Measurements from ENCODE around the gene STX8. TPM values are rescaled to one million over a fixed set of nuclear protein-coding genes. Genes with fewer than 3 reads are reported as not detected.
A peak's percentile ranks its signal among the peaks of the same experiment; 100 is the strongest.

The STX8 gene
- total RNA-seq, 4 donors from 2014 or later = 58.6 to 86.9 (median 66.3) TPM

DNA sequence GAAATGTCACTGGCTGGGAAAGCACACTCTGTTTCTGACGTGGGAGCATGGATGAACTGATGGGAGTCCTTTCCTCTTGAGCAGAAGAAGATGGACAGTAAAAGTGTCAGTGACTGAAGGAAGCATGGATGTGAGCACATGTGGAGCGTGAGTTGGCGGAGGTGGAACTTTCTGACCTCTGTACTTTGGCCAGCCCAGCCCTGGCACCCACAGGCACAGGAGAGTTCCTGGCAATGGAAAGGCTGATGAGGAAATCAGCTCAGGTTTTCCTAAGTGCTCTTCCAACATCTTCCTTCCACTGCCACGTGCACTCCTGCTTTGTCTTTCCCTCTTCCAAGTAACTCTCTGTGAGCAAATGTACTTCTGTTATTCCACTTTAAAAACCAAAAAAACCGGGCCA lies 277.5 kb downstream of the STX8 start:
- TF ChIP-seq, protein P1, sequence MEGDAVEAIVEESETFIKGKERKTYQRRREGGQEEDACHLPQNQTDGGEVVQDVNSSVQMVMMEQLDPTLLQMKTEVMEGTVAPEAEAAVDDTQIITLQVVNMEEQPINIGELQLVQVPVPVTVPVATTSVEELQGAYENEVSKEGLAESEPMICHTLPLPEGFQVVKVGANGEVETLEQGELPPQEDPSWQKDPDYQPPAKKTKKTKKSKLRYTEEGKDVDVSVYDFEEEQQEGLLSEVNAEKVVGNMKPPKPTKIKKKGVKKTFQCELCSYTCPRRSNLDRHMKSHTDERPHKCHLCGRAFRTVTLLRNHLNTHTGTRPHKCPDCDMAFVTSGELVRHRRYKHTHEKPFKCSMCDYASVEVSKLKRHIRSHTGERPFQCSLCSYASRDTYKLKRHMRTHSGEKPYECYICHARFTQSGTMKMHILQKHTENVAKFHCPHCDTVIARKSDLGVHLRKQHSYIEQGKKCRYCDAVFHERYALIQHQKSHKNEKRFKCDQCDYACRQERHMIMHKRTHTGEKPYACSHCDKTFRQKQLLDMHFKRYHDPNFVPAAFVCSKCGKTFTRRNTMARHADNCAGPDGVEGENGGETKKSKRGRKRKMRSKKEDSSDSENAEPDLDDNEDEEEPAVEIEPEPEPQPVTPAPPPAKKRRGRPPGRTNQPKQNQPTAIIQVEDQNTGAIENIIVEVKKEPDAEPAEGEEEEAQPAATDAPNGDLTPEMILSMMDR (IDR thresholded peaks at IDR 0.05) = no peak
- ATAC-seq (ENCODE audit: low FRiP score) = no peak
- DNase-seq (ENCODE audit: low spot score) = no peak

DNA sequence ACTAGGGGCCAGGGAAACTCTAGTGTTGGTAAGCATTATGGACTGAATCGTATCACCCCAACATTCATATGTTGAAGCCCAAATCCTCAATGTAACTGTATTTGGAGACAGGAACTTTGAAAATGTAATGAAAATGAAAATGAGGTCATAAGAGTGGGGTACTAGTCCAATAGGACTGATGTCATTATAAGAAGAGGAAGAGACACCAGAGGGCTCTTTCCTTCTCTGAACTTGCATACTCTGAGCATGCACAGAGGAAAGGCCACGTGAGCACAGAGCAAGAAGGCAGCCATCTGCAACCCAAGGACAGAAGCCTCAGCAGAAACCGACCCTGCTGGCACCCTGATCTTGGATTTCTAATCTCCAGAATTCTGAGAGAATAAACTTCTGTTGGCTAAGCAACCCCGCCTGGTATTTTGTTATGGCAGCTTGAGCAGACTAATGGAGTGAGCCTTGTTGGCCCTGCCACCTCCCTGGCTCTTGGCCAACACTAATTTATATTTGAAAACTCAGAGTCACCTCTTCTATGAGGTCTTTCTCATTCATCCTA lies 280.9 kb downstream of the STX8 start:
- TF ChIP-seq, protein P1 (IDR thresholded peaks at IDR 0.05) = no peak
- DNase-seq (ENCODE audit: low spot score) = no peak

DNA sequence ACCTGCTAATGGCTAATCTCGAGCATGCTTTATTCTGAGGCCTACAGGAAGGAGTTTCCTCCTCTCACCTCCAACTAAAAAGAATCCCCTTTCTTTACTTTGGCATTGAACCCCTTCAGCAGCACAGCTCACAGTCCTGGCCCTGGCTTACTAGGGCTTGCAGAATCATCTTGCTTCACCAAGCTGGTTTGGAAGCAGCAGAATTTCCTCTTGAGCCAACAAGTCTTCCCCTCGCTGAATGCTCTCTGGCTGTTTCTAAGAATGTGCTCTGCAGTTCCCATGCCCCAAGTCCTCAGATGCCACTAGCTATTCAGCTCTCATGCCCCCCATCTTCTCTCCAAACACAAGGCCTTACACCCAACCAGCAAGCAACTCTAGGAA lies 283.1 kb downstream of the STX8 start:
- ATAC-seq (ENCODE audit: low FRiP score) (no peak), DNase-seq (ENCODE audit: low spot score) (no peak)
- TF ChIP-seq, protein P1 (IDR thresholded peaks at IDR 0.05) = no peak

More for the DNA sequence above, 280.9 kb downstream of the STX8 start:
- ATAC-seq (ENCODE audit: low FRiP score) = no peak

DNA sequence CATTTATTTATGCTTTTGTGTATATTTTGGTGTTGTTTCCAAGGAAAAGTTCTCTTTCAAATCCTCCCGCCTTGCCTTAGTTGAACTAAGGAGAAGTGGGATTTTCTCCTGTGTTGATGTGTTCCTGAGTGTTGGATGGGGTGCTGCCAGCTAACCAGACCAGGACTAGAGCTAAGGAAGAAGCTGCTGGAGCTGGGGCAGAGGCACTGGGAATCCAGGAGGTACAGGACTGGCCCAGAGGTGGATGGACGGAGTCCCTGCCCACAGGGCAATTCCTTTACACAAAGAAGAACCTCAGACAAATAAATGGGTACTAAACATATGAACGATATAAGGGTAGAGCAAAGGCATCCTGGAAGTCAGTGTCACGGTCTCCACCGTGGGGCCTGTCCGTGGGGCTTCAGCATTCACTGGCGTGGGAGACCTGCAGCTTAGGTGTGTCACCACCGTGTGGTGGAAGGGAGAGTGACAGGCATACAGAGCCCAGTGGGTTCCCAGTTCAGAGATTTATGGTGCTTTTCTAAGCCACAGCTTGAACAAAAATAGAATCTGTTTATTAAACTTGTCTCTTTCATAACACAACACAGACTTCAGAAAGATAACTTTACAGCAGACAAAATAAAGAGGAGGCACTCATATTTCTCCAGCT lies 283.6 kb downstream of the STX8 start:
- TF ChIP-seq, protein P1 (IDR thresholded peaks at IDR 0.05) = no peak
- peak; percentile 66 for ATAC-seq (ENCODE audit: low FRiP score)
- DNase-seq (ENCODE audit: low spot score) = no peak

DNA sequence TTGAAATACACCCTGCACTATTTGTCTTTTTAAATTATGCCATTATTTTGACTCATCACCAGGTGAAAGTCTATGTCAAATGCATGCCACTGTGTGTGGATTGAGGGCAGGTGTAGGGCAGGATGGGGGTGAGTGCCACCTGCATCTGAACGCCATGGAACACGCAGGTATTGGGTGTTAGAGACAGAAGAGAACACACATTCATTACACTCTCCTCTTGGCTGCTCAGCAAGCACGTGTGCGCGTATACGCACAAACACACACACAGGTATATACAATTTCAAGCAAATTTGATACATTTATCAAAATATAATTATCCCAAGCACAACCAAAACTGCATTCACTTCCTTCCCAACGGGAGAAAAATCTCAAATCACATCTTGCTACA lies 285.4 kb downstream of the STX8 start:
- DNase-seq (ENCODE audit: low spot score) = no peak
- ATAC-seq (ENCODE audit: low FRiP score) = no peak
- TF ChIP-seq, protein P1 (IDR thresholded peaks at IDR 0.05) = no peak

DNA sequence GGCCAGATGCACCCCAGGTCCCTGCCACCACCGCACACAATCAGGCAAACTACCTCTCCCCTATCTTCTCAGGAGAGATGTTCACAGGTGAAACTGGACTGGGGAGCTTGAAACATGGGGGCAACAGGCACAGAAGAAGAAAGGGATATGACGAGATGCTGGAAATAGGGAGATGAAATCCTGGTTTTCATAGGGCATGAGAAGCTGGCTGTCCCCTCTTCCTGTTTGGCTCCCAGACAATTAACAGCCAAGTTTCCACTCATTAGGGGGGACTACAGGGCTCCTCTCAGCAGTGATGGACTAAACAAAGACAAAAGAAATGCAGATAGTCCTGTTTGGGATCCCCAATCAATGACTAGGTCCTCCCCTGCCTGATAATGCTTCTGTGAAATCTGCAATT lies 288.3 kb downstream of the STX8 start:
- TF ChIP-seq, protein P1 (IDR thresholded peaks at IDR 0.05) = no peak
- DNase-seq (ENCODE audit: low spot score) (no peak), ATAC-seq (ENCODE audit: low FRiP score) (no peak)

DNA sequence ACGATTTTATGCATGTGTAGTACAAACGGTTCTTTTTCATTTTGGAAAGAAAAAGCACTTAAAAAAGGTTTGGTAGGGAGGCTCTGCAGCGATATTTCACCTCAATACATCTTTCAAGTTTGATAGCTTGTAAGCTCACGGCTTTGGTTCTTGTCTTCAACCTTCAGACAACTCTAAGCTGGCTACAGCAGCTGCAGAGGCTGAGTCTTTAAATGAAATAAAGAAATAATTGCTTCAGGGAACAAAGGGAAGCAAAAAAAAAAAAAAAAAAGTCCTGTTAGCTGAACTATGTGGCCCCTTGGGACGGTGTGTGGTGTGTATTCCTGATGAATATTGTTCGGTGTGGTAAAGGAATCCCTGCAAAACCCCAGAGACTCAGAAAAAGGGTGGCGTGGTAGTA lies 289.2 kb downstream of the STX8 start:
- DNase-seq (ENCODE audit: low spot score) = no peak
- no peak for ATAC-seq (ENCODE audit: low FRiP score)
- TF ChIP-seq, protein P1 (IDR thresholded peaks at IDR 0.05) = no peak

Data from omental fat pad (tissue), 4 donors.